Subcutaneous abdominal adipose tissue (tissue), 5 donors: ENCODE results near the gene GNPDA1.

ENCODE experiments used
- H3K27ac ChIP-seq: one replicate; pipeline ENCODE4 v1.7.0; 2013; ENCODE audit warnings: low read depth, mild to moderate bottlenecking, inconsistent platforms, low read length, moderate library complexity
- H3K27me3 ChIP-seq, 5 donors: one replicate each; pipeline ENCODE4 v1.7.0; 2013; ENCODE audit warnings: low read length in 5 of 5, inconsistent platforms in 1 of 5; ENCODE audit not compliant: control insufficient read depth in 5 of 5, insufficient read depth in 4 of 5
- H3K36me3 ChIP-seq, 5 donors: one replicate each; pipeline ENCODE4 v1.7.0; 2013; ENCODE audit warnings: low read length in 5 of 5; ENCODE audit not compliant: control insufficient read depth in 5 of 5, insufficient read depth in 5 of 5
- H3K4me1 ChIP-seq, 5 donors: one replicate each; pipeline ENCODE4 v1.7.0; 2013; ENCODE audit warnings: low read length in 5 of 5, mild to moderate bottlenecking in 3 of 5, moderate library complexity in 1 of 5; ENCODE audit not compliant: control insufficient read depth in 5 of 5, insufficient read depth in 5 of 5
- H3K4me3 ChIP-seq, 5 donors: one replicate each; pipeline ENCODE4 v1.7.0; 2013; ENCODE audit warnings: low read length in 5 of 5, low read depth in 1 of 5
- H3K9ac ChIP-seq, 5 donors: one replicate each; pipeline ENCODE4 v1.7.0; 2013; ENCODE audit warnings: low read length in 5 of 5, mild to moderate bottlenecking in 4 of 5, moderate library complexity in 3 of 5
- H3K9me3 ChIP-seq, 5 donors: one replicate each; pipeline ENCODE4 v1.7.0; 2013; ENCODE audit warnings: low read length in 5 of 5; ENCODE audit not compliant: control insufficient read depth in 5 of 5
- donor health status: healthy.
- donor health status: healthy.
- donor health status: healthy.
- donor health status: healthy.
- donor health status: healthy.

Gene GNPDA1

DNA sequence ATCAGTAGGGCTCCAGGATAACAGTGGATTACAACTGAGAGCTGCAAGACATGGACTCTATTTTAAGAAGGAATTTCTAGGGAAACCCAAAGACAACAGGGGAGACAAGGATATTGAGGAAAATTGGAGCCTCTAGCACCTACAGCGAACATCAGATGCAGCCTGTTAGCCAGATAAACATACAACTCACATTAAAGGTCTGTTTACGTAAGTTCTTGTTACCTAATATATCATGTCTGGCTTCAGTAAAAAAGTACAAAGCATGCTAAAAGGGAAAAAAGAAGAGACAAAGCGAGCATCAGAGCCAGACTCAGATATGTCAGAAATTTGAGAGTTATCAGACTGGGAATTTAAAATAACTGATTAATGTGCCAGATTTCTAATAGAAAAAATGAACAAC, 17.2 kb downstream of the GNPDA1 start:
- no peak overlapping the region for H3K27ac ChIP-seq
- H3K9ac ChIP-seq, result no peak overlapping the region
- H3K9me3 ChIP-seq, result no peaks in the 10 kb centered on the region
- H3K4me1 ChIP-seq, result peaks cover 0 to 11% (median 8%) of the 10 kb centered on the region in 5 donors
- peaks cover 19 to 39% (median 24%) of the 10 kb centered on the region in 5 donors for H3K36me3 ChIP-seq
- H3K4me3 ChIP-seq, result no peak overlapping the region
- H3K27me3 ChIP-seq, result no peaks in the 10 kb centered on the region

DNA sequence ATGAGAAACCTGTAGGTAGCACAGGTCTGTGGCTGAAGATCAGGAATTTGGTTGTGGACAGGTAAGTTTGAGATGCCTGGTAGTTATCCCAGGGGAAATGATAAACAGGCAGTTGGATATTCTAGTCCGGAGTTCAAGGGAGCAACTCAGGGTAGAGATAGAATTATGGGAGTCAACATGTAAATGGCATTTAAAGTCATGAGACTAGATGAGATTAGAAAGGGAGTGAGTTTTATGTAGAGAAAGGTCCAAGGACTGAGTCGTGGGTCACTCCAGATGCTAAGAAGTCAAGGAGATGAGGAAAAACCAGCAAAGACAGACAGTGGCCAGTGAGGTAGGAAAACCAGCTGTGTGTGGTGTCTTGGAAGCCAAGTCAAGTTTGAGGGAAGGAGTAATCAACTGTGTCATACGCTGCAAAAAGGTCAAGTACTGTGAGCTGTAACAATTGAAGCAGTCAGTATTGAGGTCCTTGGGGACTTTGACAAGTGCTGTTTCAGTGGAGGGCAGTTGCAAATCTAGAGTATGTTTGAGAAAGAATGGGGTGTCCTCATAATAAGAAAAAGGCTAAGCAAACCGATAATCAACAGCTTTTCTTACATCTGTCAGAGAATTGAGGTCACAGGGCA, 18.2 kb downstream of the GNPDA1 start:
- H3K4me3 ChIP-seq, result no peak overlapping the region
- H3K4me1 ChIP-seq, result peaks cover 0 to 11% (median 8%) of the 10 kb centered on the region in 5 donors
- H3K9ac ChIP-seq, result peak overlapping the region in 1 of 5 donors; percentile 20
- H3K36me3 ChIP-seq, result peaks cover 19 to 39% (median 23%) of the 10 kb centered on the region in 5 donors
- H3K27ac ChIP-seq, result no peak overlapping the region
- no peaks in the 10 kb centered on the region for H3K9me3 ChIP-seq
- no peaks in the 10 kb centered on the region for H3K27me3 ChIP-seq

DNA sequence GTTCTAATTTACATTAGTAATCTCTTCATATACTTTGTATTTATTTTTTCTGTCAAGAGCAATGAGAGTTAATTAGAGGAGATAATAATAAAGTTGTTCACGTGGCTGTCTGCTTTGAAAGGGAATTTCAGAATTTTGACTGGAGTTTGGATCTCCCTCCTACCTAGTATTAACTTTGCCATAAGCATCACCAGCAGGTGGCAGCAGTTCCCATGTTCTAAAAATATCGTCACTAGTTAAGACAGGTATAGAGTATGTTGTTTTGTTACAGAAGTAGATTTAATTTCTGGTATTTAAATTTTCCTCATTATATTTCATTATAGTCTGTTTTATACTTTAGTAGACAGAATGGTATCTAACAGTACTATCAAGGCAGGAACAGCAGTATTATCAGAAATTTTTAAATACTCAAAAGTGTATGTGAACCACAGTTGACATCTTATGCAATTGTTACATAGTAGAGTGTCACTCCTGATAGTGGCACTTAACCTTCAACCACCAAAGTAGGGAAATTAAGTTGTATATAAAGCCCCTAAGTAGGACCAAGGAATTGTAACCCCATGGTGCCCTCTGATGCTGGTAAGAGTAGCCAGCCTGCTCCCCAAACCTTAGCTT, 20.4 kb downstream of the GNPDA1 start:
- peaks cover 22 to 42% (median 27%) of the 10 kb centered on the region in 5 donors for H3K36me3 ChIP-seq
- no peak overlapping the region for H3K9ac ChIP-seq
- no peak overlapping the region for H3K27ac ChIP-seq
- H3K27me3 ChIP-seq, result no peaks in the 10 kb centered on the region
- H3K4me3 ChIP-seq, result no peak overlapping the region
- peaks cover 0 to 14% (median 11%) of the 10 kb centered on the region in 5 donors for H3K4me1 ChIP-seq
- no peaks in the 10 kb centered on the region for H3K9me3 ChIP-seq

DNA sequence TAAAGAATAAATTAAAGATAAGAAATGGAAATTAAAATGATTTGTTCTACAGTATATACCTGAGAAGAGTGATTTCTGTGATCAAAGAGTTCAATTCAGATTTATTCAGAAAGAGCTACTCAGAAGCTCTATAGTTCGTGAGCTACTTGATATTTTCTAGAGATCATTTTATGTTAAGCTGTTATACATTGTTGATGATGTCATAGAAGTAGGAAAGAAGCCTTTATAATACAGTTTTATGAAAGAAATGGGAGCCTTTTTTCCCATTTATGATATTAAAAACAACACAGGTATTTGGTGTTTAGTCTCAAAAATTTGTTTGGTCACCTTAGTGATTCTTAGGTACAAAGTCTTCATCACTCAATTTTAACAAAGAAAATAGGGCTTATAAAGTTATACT, 23.1 kb downstream of the GNPDA1 start:
- H3K36me3 ChIP-seq, result peaks cover 40 to 66% (median 48%) of the 10 kb centered on the region in 5 donors
- H3K27me3 ChIP-seq, result no peaks in the 10 kb centered on the region
- H3K4me1 ChIP-seq, result peaks cover 0 to 11% (median 5%) of the 10 kb centered on the region in 5 donors
- no peak overlapping the region for H3K27ac ChIP-seq
- no peak overlapping the region for H3K4me3 ChIP-seq
- peak overlapping the region in 1 of 5 donors; percentile 6 for H3K9ac ChIP-seq
- no peaks in the 10 kb centered on the region for H3K9me3 ChIP-seq

DNA sequence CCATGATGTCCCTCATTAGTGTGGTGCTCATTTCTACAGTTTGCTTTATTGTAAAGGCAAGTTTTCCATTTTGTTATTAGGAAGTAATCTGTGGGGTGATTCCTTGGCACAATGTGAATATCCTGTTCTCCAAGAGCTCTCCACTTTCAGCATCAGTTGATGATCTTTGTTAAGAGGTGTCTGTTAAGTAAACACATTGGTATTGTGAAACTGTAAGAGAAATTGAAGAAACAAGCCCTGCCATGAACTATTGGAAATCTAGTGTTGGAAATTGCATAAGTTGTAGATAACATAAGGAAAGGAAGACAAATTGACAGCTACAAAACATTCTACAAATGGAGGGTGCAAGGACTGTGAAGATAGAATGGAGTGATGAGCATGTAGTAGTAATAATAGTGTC, 26.8 kb downstream of the GNPDA1 start:
- Histone ChIP-seq H3K4me1 (peaks cover 0 to 5% (median 0%) of the 10 kb centered on the region in 5 donors), H3K9ac (no peak overlapping the region), H3K27me3 (no peaks in the 10 kb centered on the region), H3K4me3 (no peak overlapping the region), H3K36me3 (peaks cover 60 to 78% (median 66%) of the 10 kb centered on the region in 5 donors), H3K27ac (no peak overlapping the region), H3K9me3 (no peaks in the 10 kb centered on the region)

DNA sequence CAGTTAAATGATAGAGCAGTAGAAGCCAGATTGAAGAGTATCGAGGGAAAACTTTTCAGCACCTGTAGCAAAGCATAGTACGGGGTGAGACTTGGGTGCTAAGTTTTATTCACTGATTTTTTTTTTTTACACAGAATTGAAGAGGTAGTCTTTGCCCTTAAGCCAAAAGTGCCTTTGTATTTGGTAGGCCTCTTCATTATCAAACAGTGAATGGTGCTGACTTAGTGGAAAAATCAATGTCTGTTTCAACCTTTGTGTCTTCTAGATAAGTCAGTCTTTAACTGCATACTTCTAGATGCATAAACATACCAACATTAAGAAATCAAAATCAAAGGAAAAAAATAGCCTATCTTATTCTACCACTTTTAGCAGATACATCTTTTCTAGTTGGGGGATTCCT, 30.2 kb downstream of the GNPDA1 start:
- Histone ChIP-seq H3K9ac (no peak overlapping the region), H3K36me3 (peaks cover 65 to 97% (median 84%) of the 10 kb centered on the region in 5 donors), H3K27ac (no peak overlapping the region), H3K27me3 (no peaks in the 10 kb centered on the region), H3K4me3 (no peak overlapping the region), H3K9me3 (no peaks in the 10 kb centered on the region), H3K4me1 (no peaks in the 10 kb centered on the region)

DNA sequence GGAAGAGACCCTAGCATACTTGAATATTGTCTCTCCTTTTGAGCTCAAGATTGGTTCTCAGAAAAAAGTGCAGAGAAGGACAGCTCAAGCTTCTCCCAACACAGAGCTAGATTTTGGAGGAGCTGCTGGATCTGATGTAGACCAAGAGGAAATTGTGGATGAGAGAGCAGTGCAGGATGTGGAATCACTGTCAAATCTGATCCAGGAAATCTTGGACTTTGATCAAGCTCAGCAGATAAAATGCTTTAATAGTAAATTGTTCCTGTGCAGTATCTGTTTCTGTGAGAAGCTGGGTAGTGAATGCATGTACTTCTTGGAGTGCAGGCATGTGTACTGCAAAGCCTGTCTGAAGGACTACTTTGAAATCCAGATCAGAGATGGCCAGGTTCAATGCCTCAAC, 34.4 kb downstream of the GNPDA1 start:
- Histone ChIP-seq H3K27ac (no peak overlapping the region), H3K9me3 (no peaks in the 10 kb centered on the region), H3K4me3 (no peak overlapping the region), H3K4me1 (no peaks in the 10 kb centered on the region), H3K27me3 (no peaks in the 10 kb centered on the region), H3K9ac (no peak overlapping the region), H3K36me3 (peaks cover 64 to 89% (median 70%) of the 10 kb centered on the region in 5 donors)

DNA sequence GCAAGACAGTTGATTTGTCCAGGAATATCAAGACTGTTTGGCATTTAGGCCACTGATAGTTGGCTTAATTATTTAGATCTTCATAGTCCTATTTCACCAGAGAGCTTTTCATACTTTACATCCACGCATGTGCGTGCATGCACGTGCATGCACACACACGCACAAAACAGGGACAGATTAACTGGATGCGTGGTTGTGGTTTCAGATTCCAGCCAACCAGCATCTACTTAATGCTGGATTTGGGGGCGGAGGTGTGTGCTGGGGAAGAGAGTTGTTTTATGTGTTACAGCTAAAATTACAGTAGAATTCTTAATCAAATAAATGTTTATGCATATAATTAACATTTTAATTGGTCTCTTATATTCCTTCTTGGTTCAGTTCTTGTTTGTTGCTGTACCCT, 36.7 kb downstream of the GNPDA1 start:
- H3K27me3 ChIP-seq, result no peaks in the 10 kb centered on the region
- H3K4me1 ChIP-seq, result peaks cover 0 to 10% (median 2%) of the 10 kb centered on the region in 5 donors
- H3K9me3 ChIP-seq, result no peaks in the 10 kb centered on the region
- no peak overlapping the region for H3K27ac ChIP-seq
- H3K9ac ChIP-seq, result no peak overlapping the region
- no peak overlapping the region for H3K4me3 ChIP-seq
- peaks cover 47 to 78% (median 60%) of the 10 kb centered on the region in 5 donors for H3K36me3 ChIP-seq

DNA sequence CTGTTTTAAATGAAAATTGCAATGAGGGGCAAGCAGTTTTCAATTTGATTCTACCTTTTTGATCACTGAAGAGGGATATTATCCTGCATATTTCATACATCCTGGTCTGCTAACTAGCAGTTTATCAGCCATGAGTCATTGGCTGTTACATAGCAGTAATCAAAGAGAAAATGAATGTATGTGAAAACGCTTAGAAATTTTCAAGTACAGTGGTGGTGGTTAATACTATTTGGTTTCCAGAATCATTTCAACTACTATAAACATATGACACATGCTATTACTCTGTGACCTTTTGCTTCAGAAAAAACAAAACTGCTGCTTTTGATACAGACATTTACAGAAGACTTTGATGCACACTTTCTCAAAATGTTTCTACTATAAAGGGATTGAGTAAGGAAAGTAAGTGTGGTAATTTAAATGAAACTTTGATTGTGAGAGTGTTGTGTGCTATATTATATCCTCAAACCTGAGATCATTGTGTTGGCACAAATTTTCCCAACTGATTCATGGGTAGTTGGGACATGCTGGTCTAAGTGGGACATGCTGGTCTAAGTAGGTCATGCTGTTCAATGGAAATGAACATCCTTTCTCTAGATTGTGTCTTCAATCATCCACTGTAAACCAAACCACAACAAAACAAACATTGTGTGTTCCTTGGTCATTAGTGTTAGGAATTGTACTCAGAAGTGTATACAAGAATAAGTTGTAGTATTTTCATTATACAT, 38.8 kb downstream of the GNPDA1 start:
- H3K9me3 ChIP-seq, result no peaks in the 10 kb centered on the region
- no peaks in the 10 kb centered on the region for H3K27me3 ChIP-seq
- no peak overlapping the region for H3K9ac ChIP-seq
- H3K36me3 ChIP-seq, result peaks cover 36 to 56% (median 42%) of the 10 kb centered on the region in 5 donors
- H3K4me3 ChIP-seq, result no peak overlapping the region
- no peak overlapping the region for H3K27ac ChIP-seq
- H3K4me1 ChIP-seq, result peaks cover 5 to 27% (median 19%) of the 10 kb centered on the region in 5 donors
